PC-3 (cell line): ENCODE measurements around the gene MAGI1. TPM values are rescaled to one million over a fixed set of nuclear protein-coding genes. Genes with fewer than 3 reads are reported as not detected.
"Not testable (repeated sequence)": the region's sequence is repeated elsewhere in the genome, so short reads cannot be mapped to it uniquely, and the experiment has no call there.

ENCODE experiments used
- ATAC-seq: fragments of 200-7000 bp; cut with Tn5 transposase; 2 replicates; pipeline ENCODE4 v1.9.1; 2020; ENCODE audit warnings: mild to moderate bottlenecking, moderate library complexity
- BruUV-seq: library from RNA; stranded (reverse); fragments of 400-500 nt; replicated peaks from 2 replicates; lab custom pipeline; 2021; lab: Mats Ljungman, UMichigan
- CTCF ChIA-PET: fragments of 300-600 bp; sonication (Branson Sonifier 250); formaldehyde crosslinking; loops from one replicate; lab custom pipeline; 2022; ENCODE audit warnings: antibody characterized with exemption; lab: Charles Lee
- POLR2A ChIA-PET: fragments of 300-600 bp; sonication (Branson Sonifier 250); formaldehyde crosslinking; loops from one replicate; lab custom pipeline; 2022; ENCODE audit warnings: antibody characterized with exemption; ENCODE audit not compliant: unreplicated experiment; lab: Charles Lee
- DNase-seq: peaks from one replicate; pipeline ENCODE4 v3.0.0-alpha.2; 2015
- H2AFZ ChIP-seq: fragments of 300-600 bp; sonication (generic); 2 replicates; pipeline ENCODE4 v1.6.0; 2016; ENCODE audit warnings: antibody characterized with exemption, low read length
- H3F3A ChIP-seq: fragments of 300-600 bp; sonication (generic); one replicate; pipeline ENCODE4 v1.6.0; 2017; ENCODE audit warnings: antibody characterized with exemption, low read length, control low read depth, mild to moderate bottlenecking; ENCODE audit not compliant: unreplicated experiment
- H3K27ac ChIP-seq: fragments of 300-600 bp; sonication (generic); 2 replicates; pipeline ENCODE4 v1.5.1; 2016; ENCODE audit warnings: mild to moderate bottlenecking, low read length
- H3K27me3 ChIP-seq: fragments of 300-600 bp; sonication (generic); 2 replicates; pipeline ENCODE4 v1.6.1; 2016; ENCODE audit warnings: low read length, mixed read lengths
- H3K36me3 ChIP-seq: fragments of 300-600 bp; sonication (generic); 2 replicates; pipeline ENCODE4 v1.6.1; 2016; ENCODE audit warnings: low read depth, mixed run types, low read length, mixed read lengths
- H3K4me1 ChIP-seq: fragments of 300-600 bp; sonication (generic); 2 replicates; pipeline ENCODE4 v1.5.1; 2016; ENCODE audit warnings: low read length; ENCODE audit not compliant: insufficient read depth
- H3K4me2 ChIP-seq: fragments of 300-600 bp; sonication (generic); 2 replicates; pipeline ENCODE4 v1.6.0; 2016; ENCODE audit warnings: low read length
- H3K4me3 ChIP-seq: fragments of 300-600 bp; sonication (generic); 2 replicates; pipeline ENCODE4 v1.5.1; 2016; ENCODE audit warnings: mild to moderate bottlenecking, low read length, mixed read lengths
- H3K79me2 ChIP-seq: fragments of 300-600 bp; sonication (generic); 2 replicates; pipeline ENCODE4 v1.6.1; 2017; ENCODE audit warnings: low read length, mixed read lengths
- H3K9ac ChIP-seq: fragments of 300-600 bp; sonication (generic); 2 replicates; pipeline ENCODE4 v1.6.0; 2016; ENCODE audit warnings: mild to moderate bottlenecking, low read length
- H3K9me2 ChIP-seq: fragments of 300-600 bp; sonication (generic); replicated peaks from 2 replicates; pipeline ENCODE4 v1.6.1; 2016; ENCODE audit warnings: mixed run types, low read length, mixed read lengths
- H3K9me3 ChIP-seq: fragments of 300-600 bp; sonication (generic); 2 replicates; pipeline ENCODE4 v1.6.1; 2016; ENCODE audit warnings: low read length, mixed read lengths
- H4K20me1 ChIP-seq: fragments of 300-600 bp; sonication (generic); 2 replicates; pipeline ENCODE4 v1.6.1; 2016; ENCODE audit warnings: low read length, mixed read lengths
- CTCF ChIP-seq: fragments of 300-600 bp; sonication (generic); conservative IDR thresholded peaks from 2 replicates; pipeline ENCODE4 v1.5.1; 2017; ENCODE audit warnings: antibody characterized with exemption, low read depth, mild to moderate bottlenecking, low read length
- EZH2 ChIP-seq: fragments of 300-600 bp; sonication (generic); IDR thresholded peaks from one replicate; pipeline ENCODE4 v1.6.1; 2017; ENCODE audit warnings: antibody characterized with exemption, mild to moderate bottlenecking, low read length; ENCODE audit not compliant: unreplicated experiment
- EZH2phosphoT487 ChIP-seq: fragments of 300-600 bp; sonication (generic); IDR thresholded peaks from 2 replicates; pipeline ENCODE4 v1.6.1; 2018; ENCODE audit warnings: mild to moderate bottlenecking, antibody characterized with exemption, low read length, borderline replicate concordance
- intact Hi-C: fragments of 100-400 bp; cut with micrococcal nuclease; formaldehyde crosslinking; loops from 2 replicates; pipeline ENCODE4 v1.9.0; 2023
- total RNA-seq: library from RNA; depleted of rRNA; stranded (reverse); fragments of >200 nt; gene quantifications from 2 replicates; pipeline ENCODE4 v1.2.3, GENCODE V29; 2014

Gene MAGI1
- total RNA-seq, 1 experiment from 2014 or later: 8.9 TPM

DNA sequence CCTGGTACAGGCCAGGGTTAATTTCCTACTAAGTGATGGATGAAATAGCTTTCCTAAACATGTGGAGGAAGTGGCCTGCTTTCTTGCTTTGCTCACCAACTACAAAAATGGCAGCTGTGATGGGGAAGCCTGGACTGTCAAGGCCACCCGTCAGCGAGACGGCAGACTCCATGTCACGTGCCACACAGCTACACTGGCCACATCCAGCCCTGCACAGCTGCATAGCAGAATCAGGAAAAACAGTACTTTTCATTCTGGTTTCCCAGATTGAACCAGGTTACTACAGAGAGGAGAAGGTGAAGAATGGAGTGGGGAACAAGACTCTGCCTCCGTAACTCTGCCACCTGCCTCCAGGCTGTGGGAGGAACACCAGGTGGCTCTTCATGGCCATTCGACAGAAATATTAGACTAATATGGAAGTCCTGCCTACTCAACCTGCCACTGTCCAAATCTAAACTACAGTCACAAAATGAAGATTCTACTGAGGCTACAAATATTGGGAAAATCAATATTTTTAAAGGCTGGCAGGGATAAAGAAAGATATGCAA is 174.3 kb downstream of the MAGI1 start:
- DNase-seq (no peak), ATAC-seq (no peak)
- H3K9ac ChIP-seq: no peak overlapping the region
- TF ChIP-seq EZH2phosphoT487 (no peak), CTCF (no peak), EZH2 (no peak)
- POLR2A ChIA-PET: no interaction called here
- CTCF ChIA-PET: no interaction called here
- H3K36me3 ChIP-seq: no peaks in the 10 kb centered on the region
- H3K4me1 ChIP-seq: no peaks in the 10 kb centered on the region
- intact Hi-C loops: no loop called here
- no peaks in the 10 kb centered on the region for H3K27me3 ChIP-seq
- no peak overlapping the region for H3K4me2 ChIP-seq
- H3K4me3 ChIP-seq: no peak overlapping the region
- no peaks in the 10 kb centered on the region for H3K9me2 ChIP-seq
- no peaks in the 10 kb centered on the region for H3K79me2 ChIP-seq
- no peaks in the 10 kb centered on the region for H3F3A ChIP-seq
- no TSS peak for BruUV-seq
- H3K9me3 ChIP-seq: no peaks in the 10 kb centered on the region
- no peak overlapping the region for H3K27ac ChIP-seq
- no peaks in the 10 kb centered on the region for H4K20me1 ChIP-seq
- H2AFZ ChIP-seq: no peak overlapping the region

- no TSS peak for BruUV-seq
- no peak overlapping the region for H2AFZ ChIP-seq
- intact Hi-C loops: no loop called here
- H3K9ac ChIP-seq: no peak overlapping the region
- no peaks in the 10 kb centered on the region for H3F3A ChIP-seq
- H3K27me3 ChIP-seq: no peaks in the 10 kb centered on the region
- H3K79me2 ChIP-seq: no peaks in the 10 kb centered on the region
- H3K27ac ChIP-seq: no peak overlapping the region
- no peaks in the 10 kb centered on the region for H3K4me1 ChIP-seq
- H3K4me3 ChIP-seq: no peak overlapping the region
- no peaks in the 10 kb centered on the region for H3K9me3 ChIP-seq
- H3K36me3 ChIP-seq: no peaks in the 10 kb centered on the region
- DNase-seq (no peak), ATAC-seq (no peak)
- H4K20me1 ChIP-seq: no peaks in the 10 kb centered on the region
- no peak for TF ChIP-seq EZH2
- H3K9me2 ChIP-seq: no peaks in the 10 kb centered on the region
- ChIA-PET POLR2A (no interaction called here), CTCF (no interaction called here)
- H3K4me2 ChIP-seq: no peak overlapping the region
These were observed 177.0 kb downstream of the MAGI1 start for GRCh38 chr3:65861718-65862117.

DNA sequence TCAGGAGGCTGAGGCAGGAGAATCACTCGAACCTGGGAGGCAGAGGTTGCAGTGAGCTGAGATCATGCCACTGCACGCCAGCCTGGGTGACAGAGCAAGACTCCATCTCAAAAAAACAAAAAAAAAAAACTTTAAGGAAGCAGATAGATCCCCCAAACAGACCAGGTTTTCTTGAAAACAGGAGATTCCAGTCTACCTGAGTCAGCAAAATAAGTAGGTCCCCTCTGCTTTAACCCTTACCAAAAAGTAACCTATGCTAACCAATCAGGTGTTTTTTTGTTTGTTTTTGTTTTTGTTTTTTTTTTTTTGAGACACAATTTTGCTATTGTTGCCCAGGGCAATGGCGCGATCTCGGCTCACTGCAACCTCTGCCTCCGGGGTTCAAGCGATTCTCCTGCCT is 179.1 kb downstream of the MAGI1 start:
- POLR2A ChIA-PET, H3K4me3 ChIP-seq, H4K20me1 ChIP-seq, H3K79me2 ChIP-seq, CTCF ChIA-PET, H3K27me3 ChIP-seq, H3K36me3 ChIP-seq, H2AFZ ChIP-seq, ATAC-seq, H3K4me2 ChIP-seq, H3K27ac ChIP-seq, H3K9ac ChIP-seq, BruUV-seq, H3K9me2 ChIP-seq, H3K9me3 ChIP-seq, H3K4me1 ChIP-seq, DNase-seq, intact Hi-C loops, H3F3A ChIP-seq: not testable (repeated sequence)

- H3K4me2 ChIP-seq: no peak overlapping the region
- no peak overlapping the region for H3K27ac ChIP-seq
- peaks cover 7% of the 10 kb centered on the region for H3K4me1 ChIP-seq
- H4K20me1 ChIP-seq: no peaks in the 10 kb centered on the region
- no peaks in the 10 kb centered on the region for H3F3A ChIP-seq
- ChIA-PET POLR2A (no interaction called here), CTCF (no interaction called here)
- no peak overlapping the region for H3K9ac ChIP-seq
- no peaks in the 10 kb centered on the region for H3K9me2 ChIP-seq
- TF ChIP-seq EZH2 (no peak), EZH2phosphoT487 (no peak), CTCF (no peak)
- ATAC-seq (no peak), DNase-seq (no peak)
- H3K4me3 ChIP-seq: no peak overlapping the region
- no peaks in the 10 kb centered on the region for H3K27me3 ChIP-seq
- no peaks in the 10 kb centered on the region for H3K79me2 ChIP-seq
- no peaks in the 10 kb centered on the region for H3K9me3 ChIP-seq
- intact Hi-C loops: no loop called here
- H3K36me3 ChIP-seq: no peaks in the 10 kb centered on the region
- H2AFZ ChIP-seq: no peak overlapping the region
- no TSS peak for BruUV-seq
These were observed 180.0 kb downstream of the MAGI1 start for GRCh38 chr3:65858749-65859148.
